ENCODE measurements around the gene PGAP6. TPM values are rescaled to one million over a fixed set of nuclear protein-coding genes. Genes with fewer than 3 reads are reported as not detected.

PGAP6 gene
- total and polyA plus RNA-seq, 2 of the 13 experiments (the other 11 are each of a cell fraction or from before 2014, with no cell fraction given) = 52.7 to 136 TPM

GRCh38 chr16:359067-359763 lies 22.6 kb downstream of the PGAP6 start (continued):
- TF ChIP-seq ZNF609 (CRISPR knock-in tag; IDR thresholded peaks at IDR 0.05; ENCODE audit: borderline replicate concordance) (peak; percentile 89), FOXC1 (CRISPR knock-in tag; IDR thresholded peaks at IDR 0.05; ENCODE audit: borderline replicate concordance) (peak; percentile 54; the same call in 1 of the 2 replicates), ZNF670 (CRISPR knock-in tag; IDR thresholded peaks at IDR 0.05; ENCODE audit: borderline replicate concordance) (no peak), PAXIP1 (CRISPR knock-in tag; conservative IDR thresholded peaks at IDR 0.05) (peak; percentile 93), ZNF225 (CRISPR knock-in tag; IDR thresholded peaks at IDR 0.05) (no peak), MIXL1 (CRISPR knock-in tag; IDR thresholded peaks at IDR 0.05) (0 out of 2 replicates have a peak, but pooled peaks have one; percentile 71), TFDP2 (CRISPR knock-in tag; IDR thresholded peaks at IDR 0.05) (peak; percentile 58), ARID5B (CRISPR knock-in tag; IDR thresholded peaks at IDR 0.05) (peak; percentile 75), ZNF350 (CRISPR knock-in tag; IDR thresholded peaks at IDR 0.05; ENCODE audit: borderline replicate concordance, low read depth) (peak; percentile 44; the same call in 1 of the 2 replicates), THRA (CRISPR knock-in tag; IDR thresholded peaks at IDR 0.05; ENCODE audit: borderline replicate concordance) (peak; percentile 56; the same call in 1 of the 2 replicates), ZSCAN25 (CRISPR knock-in tag; IDR thresholded peaks at IDR 0.05) (0 out of 2 replicates have a peak, but pooled peaks have one; percentile 58), PHF8 (CRISPR knock-in tag; IDR thresholded peaks at IDR 0.05) (peak; percentile 56), SRSF1 (optimal IDR thresholded peaks at IDR 0.05; ENCODE audit: low read depth, low read length) (no peak)
